ENCODE data around the gene ITGB3. TPM values are rescaled to one million over a fixed set of nuclear protein-coding genes. Genes with fewer than 3 reads are reported as not detected.

Gene ITGB3
- total and polyA plus RNA-seq, 2 of the 8 experiments (the other 6 are each of a cell fraction or from before 2014, with no cell fraction given): 0.08 to 0.09 TPM

DNA sequence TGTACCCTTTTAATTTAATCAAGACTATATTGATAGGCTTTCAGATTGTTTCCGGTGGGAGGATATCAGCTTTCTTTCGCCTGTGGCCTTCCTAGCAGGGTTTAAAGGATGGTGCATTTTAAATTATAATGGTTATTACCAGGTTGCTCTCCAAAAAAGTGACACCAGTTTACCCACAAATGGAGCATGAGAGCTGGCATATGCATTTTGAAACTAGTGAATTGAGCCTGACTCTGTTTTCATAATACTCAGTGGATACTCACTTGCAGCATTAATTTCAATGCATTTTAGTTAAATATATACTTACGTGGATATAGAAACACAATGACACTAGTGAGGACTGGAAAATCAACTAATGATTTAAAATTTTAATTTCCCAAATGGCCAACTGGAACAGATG is 38.7 kb upstream of the ITGB3 start:
- Histone ChIP-seq H4K20me1 (replicated peaks in 1 of 2; ENCODE audit: control insufficient read depth in 1 of 2, insufficient read depth in 2 of 2, low read length in 2 of 2) (no peaks in the 10 kb centered on the region), H3K79me2 (ENCODE audit: control insufficient read depth in 1 of 2, insufficient read depth in 2 of 2, low read length in 2 of 2) (no peaks in the 10 kb centered on the region), H3K4ac (replicated peaks; ENCODE audit: insufficient read length, low read depth, low read length) (no peak overlapping the region), H3K14ac (ENCODE audit: insufficient read length) (no peak overlapping the region), H2BK12ac (ENCODE audit: low read depth, low read length) (no peak overlapping the region), H3K4me2 (ENCODE audit: insufficient read depth in 1 of 2, low read depth in 2 of 2, low read length in 2 of 2) (no peak overlapping the region), H4K8ac (ENCODE audit: extremely low read depth, insufficient read depth, low read length) (no peak overlapping the region), H3K27ac (ENCODE audit: low read depth, low read length) (no peak overlapping the region), H3K79me1 (ENCODE audit: low read depth, low read length) (no peaks in the 10 kb centered on the region), H3K18ac (ENCODE audit: extremely low read depth, low read length) (no peak overlapping the region), H2BK20ac (ENCODE audit: low read length) (no peak overlapping the region), H3K23me2 (ENCODE audit: low read depth, low read length) (no peaks in the 10 kb centered on the region), H3K9me3 (ENCODE audit: insufficient read depth in 2 of 2, low read depth in 1 of 2, low read length in 1 of 2) (no peaks in the 10 kb centered on the region), H2AFZ (ENCODE audit: low read length) (no peak overlapping the region), H2BK5ac (ENCODE audit: low read depth, low read length) (no peak overlapping the region), H3K9ac (replicated peaks in 1 of 4; ENCODE audit: extremely low read depth in 1 of 4, low read depth in 3 of 4, low read length in 3 of 4) (no peak overlapping the region), H3K56ac (replicated peaks; ENCODE audit: insufficient read length, low read depth, low read length) (no peak overlapping the region), H3K4me1 (replicated peaks in 1 of 4; ENCODE audit: control insufficient read depth in 3 of 4, insufficient read depth in 4 of 4, low read length in 3 of 4) (no peaks in the 10 kb centered on the region), H2AK5ac (ENCODE audit: low read depth, low read length) (no peak overlapping the region), H2BK120ac (replicated peaks; ENCODE audit: low read depth, low read length) (no peak overlapping the region), H4K91ac (replicated peaks; ENCODE audit: insufficient read length, low read length) (no peak overlapping the region), H2BK15ac (ENCODE audit: low read length) (no peak overlapping the region), H4K5ac (ENCODE audit: insufficient read length, low read depth, low read length) (no peak overlapping the region), H3K23ac (ENCODE audit: insufficient read length) (no peak overlapping the region), H3K27me3 (replicated peaks in 1 of 4; ENCODE audit: control insufficient read depth in 3 of 4, extremely low read depth in 1 of 4, insufficient read depth in 3 of 4, low read length in 3 of 4) (peaks cover 0 to 2% (median 0%) of the 10 kb centered on the region in 4 experiments; a peak in 1 of 7 replicates), H3K36me3 (ENCODE audit: control insufficient read depth in 2 of 4, insufficient read depth in 4 of 4, low read length in 3 of 4) (no peaks in the 10 kb centered on the region), H3K4me3 (ENCODE audit: extremely low read depth in 1 of 4, insufficient read depth in 2 of 4, low read depth in 3 of 4, low read length in 4 of 4) (no peak overlapping the region)
- TF ChIP-seq, protein P1, sequence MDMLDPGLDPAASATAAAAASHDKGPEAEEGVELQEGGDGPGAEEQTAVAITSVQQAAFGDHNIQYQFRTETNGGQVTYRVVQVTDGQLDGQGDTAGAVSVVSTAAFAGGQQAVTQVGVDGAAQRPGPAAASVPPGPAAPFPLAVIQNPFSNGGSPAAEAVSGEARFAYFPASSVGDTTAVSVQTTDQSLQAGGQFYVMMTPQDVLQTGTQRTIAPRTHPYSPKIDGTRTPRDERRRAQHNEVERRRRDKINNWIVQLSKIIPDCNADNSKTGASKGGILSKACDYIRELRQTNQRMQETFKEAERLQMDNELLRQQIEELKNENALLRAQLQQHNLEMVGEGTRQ (IDR thresholded peaks at IDR 0.05; ENCODE audit: low read length): no peak
- POLR2A ChIA-PET (ENCODE audit: partially characterized antibody): no interaction called here
- no peak for DNase-seq (ENCODE audit: low read depth in 1 of 2, low spot score in 2 of 2)
- WGBS, 2 experiments (ENCODE audit: extremely low coverage in 1 of 2, insufficient coverage in 1 of 2, insufficient read length in 1 of 2, insufficient replicate concordance in 2 of 2, low coverage in 1 of 2, low lambda C conversion rate in 2 of 2, missing lambda C conversion rate in 1 of 2): 85% methylated on average over 3 of the region's 3 CpGs; no CpG with 5 or more reads in 1 of the 2 experiments
- CTCF ChIA-PET (ENCODE audit: partially characterized antibody): interaction anchor here (0.6 kb wide), 1 partner anchor 64 kb away, joined by 3 read pairs; no protein-coding TSS in a partner anchor
- no peak for FAIRE-seq
